BJ (cell line): ENCODE results near the gene FUT6. TPM values are rescaled to one million over a fixed set of nuclear protein-coding genes. Genes with fewer than 3 reads are reported as not detected.

ENCODE experiments used
- CTCF ChIA-PET: fragments of 350-600 bp; formaldehyde crosslinking; extraction: SDS; loops from one replicate; lab custom pipeline; 2021; ENCODE audit warnings: antibody characterized with exemption, inconsistent platforms; lab: Yijun Ruan, JAX
- POLR2A ChIA-PET: fragments of 300-600 bp; sonication (Branson Sonifier 250); formaldehyde crosslinking; extraction: SDS; loops from one replicate; lab custom pipeline; 2021; ENCODE audit warnings: antibody characterized with exemption; lab: Charles Lee
- DNase-seq: peaks from one replicate; pipeline ENCODE4 v3.0.0-alpha.2; 2011; ENCODE audit warnings: low read depth
- H3K27me3 ChIP-seq: 2 replicates; pipeline ENCODE4 v1.6.0; 2011; ENCODE audit warnings: low read length; ENCODE audit not compliant: control insufficient read depth, insufficient read depth
- H3K36me3 ChIP-seq: 2 replicates; pipeline ENCODE4 v1.5.1; 2011; ENCODE audit warnings: low read length; ENCODE audit not compliant: control insufficient read depth, insufficient read depth
- H3K4me3 ChIP-seq: 2 replicates; pipeline ENCODE4 v1.5.1; 2011; ENCODE audit warnings: low read depth, mild to moderate bottlenecking, control low read depth, low read length
- CTCF ChIP-seq: IDR thresholded peaks from 2 replicates; pipeline ENCODE4 v1.5.1; 2011; ENCODE audit warnings: low read depth, mild to moderate bottlenecking, control low read depth, inconsistent platforms, low read length, moderate library complexity; ENCODE audit not compliant: insufficient read depth
- polyA plus RNA-seq: library from polyadenylated mRNA; depleted of rRNA; stranded (reverse); fragments of >200 nt; gene quantifications from 2 replicates; pipeline ENCODE4 v1.2.3, GENCODE V29; 2011

Gene FUT6
- polyA plus RNA-seq, 1 experiment, result not detected

GRCh38 chr19:5827891-5828660 is 11.4 kb downstream of the FUT6 start:
- Histone ChIP-seq H3K36me3 (no peaks in the 10 kb centered on the region), H3K27me3 (peaks cover 6% of the 10 kb centered on the region; the same call in 1 of the 2 replicates), H3K4me3 (peak overlapping the region; percentile 70)
- DNase-seq, result peak; percentile 51
- CTCF ChIA-PET, result interaction anchor here (0.5 to 2.7 kb wide), 6 partner anchors 22 to 294 kb away, joined by 3 to 18 read pairs (median 4); partner anchors contain the start of genes NDUFA11 and NRTN
- POLR2A ChIA-PET, result interaction anchor here (0.5 to 1.0 kb wide), 3 partner anchors 19 to 76 kb away, joined by 3 read pairs; partner anchors contain the start of gene NDUFA11
- TF ChIP-seq CTCF, result no peak

GRCh38 chr19:5827342-5827890 is 12.1 kb downstream of the FUT6 start:
- H3K36me3 ChIP-seq, result no peaks in the 10 kb centered on the region
- ChIA-PET POLR2A (interaction anchor here (0.5 to 1.0 kb wide), 3 partner anchors 20 to 77 kb away, joined by 3 read pairs; partner anchors contain the start of gene NDUFA11), CTCF (interaction anchor here (1.2 to 2.7 kb wide), 3 partner anchors 23 to 76 kb away, joined by 3 to 18 read pairs (median 5); partner anchors contain the start of genes NDUFA11 and NRTN)
- H3K27me3 ChIP-seq, result peaks cover 6% of the 10 kb centered on the region; the same call in 1 of the 2 replicates
- no peak for TF ChIP-seq CTCF
- peak overlapping the region; percentile 70 for H3K4me3 ChIP-seq
- no peak for DNase-seq

- peak; percentile 20; the same call in 1 of the 2 replicates for TF ChIP-seq CTCF
- H3K27me3 ChIP-seq, result peaks cover 6% of the 10 kb centered on the region; the same call in 1 of the 2 replicates
- ChIA-PET CTCF (interaction anchor here (1.3 to 2.7 kb wide), 2 partner anchors 22 to 34 kb away, joined by 3 to 18 read pairs; partner anchors contain the start of gene NRTN), POLR2A (no interaction called here)
- H3K36me3 ChIP-seq, result no peaks in the 10 kb centered on the region
- no peak for DNase-seq
- H3K4me3 ChIP-seq, result no peak overlapping the region; the same call in 1 of the 2 replicates
Observed at GRCh38 chr19:5826531-5827341, 12.8 kb downstream of the FUT6 start.

GRCh38 chr19:5825178-5825577 is 14.3 kb downstream of the FUT6 start:
- peaks cover 6% of the 10 kb centered on the region; the same call in 1 of the 2 replicates for H3K27me3 ChIP-seq
- POLR2A ChIA-PET, result no interaction called here
- CTCF ChIA-PET, result no interaction called here

More at GRCh38 chr19:5825178-5825577, 14.3 kb downstream of the FUT6 start:
- no peak for DNase-seq
- Histone ChIP-seq H3K4me3 (no peak overlapping the region), H3K36me3 (no peaks in the 10 kb centered on the region)
- no peak for TF ChIP-seq CTCF
